Activated CD4-positive, alpha-beta T cell treated with anti-CD3 and anti-CD28 coated beads, Interleukin-2, amount 50 U/mL, for 1 hour (primary cell): Measurements from ENCODE around the gene PNPLA1.
"Not testable (repeated sequence)": the region's sequence is repeated elsewhere in the genome, so short reads cannot be mapped to it uniquely, and the experiment has no call there.

Source experiments
- DNase-seq: peaks from one replicate; pipeline ENCODE4 v3.0.0-alpha.2; 2020

Gene PNPLA1

DNA sequence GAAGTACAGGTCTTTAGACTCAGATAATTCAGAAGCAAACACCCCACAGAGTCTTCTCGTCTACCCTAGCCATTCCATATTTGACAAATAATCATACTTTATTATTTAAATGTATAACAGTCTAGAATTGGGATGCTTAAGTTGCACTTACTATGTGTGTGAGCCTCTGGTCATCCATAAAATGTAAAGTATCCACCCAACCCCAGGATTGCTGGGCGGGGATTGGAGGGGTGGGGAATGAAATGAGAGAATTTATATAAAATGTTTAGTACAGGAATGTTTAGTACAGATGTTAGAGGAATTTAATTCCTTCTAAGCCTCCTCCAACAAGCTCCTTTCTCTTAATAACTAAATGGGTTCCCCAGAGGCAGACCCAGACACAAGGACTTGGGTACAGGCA lies 50.0 kb downstream of the PNPLA1 start:
- DNase-seq, result no peak

- no peak for DNase-seq
Observed at GRCh38 chr6:36320475-36320874, 50.6 kb downstream of the PNPLA1 start.

DNA sequence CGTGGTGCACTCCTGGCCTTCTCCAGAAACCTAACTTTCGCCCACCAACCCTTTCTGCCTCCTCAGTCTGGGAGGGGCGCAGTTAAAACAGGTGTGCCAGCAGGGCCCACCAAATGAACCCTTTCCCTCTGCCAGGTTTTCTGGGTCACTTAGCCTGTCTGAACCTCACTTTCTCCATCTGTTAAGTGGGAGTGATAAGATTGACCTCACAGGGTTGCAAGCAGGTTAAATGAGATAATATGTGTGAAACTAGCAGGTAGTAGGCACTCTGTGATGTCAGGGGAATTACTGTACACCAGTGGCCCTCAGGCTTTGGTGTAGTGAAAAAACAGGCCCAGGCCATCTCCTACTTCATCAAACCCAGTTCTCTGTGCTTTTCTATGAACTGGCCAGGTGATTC lies 52.7 kb downstream of the PNPLA1 start:
- DNase-seq, result no peak

DNA sequence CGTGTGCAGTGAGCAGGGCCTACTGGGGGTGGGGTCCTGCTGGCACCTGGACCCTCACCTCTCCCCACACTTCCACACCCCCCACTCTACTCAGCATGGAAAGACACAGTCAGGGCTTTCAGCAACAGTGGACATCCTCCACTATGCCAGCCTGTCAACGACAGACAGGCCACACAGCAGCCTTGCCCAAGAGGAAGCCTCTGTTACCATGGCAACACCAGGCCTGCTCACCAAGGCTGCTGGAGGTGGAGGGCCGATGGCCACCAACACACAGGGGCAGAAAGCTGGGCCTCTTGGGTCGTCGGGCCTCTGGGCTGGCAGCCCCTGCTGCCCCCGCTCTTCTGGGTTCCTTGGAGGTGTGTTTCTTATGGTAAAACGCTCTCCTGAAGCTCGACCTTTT lies 53.2 kb downstream of the PNPLA1 start:
- no peak for DNase-seq

DNA sequence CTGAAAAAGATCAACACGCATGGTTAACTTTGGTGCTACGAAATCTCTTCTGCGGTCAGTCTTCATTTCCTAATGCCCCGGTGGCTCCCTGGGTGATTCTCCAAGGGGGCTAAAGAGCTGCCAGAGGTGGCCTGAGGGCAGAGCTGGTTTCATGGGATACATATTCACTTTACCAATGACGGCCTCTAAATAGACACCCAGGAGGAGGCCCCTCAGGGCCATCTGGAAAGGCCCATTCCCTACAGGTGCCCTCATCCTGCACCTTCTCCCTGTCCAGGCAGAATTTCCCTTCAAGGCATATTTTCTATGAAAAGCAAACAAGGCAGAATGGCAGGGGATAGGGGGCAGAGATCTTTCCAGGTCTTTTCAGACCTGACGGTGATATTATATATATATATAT lies 54.3 kb downstream of the PNPLA1 start:
- DNase-seq, result no peak

DNA sequence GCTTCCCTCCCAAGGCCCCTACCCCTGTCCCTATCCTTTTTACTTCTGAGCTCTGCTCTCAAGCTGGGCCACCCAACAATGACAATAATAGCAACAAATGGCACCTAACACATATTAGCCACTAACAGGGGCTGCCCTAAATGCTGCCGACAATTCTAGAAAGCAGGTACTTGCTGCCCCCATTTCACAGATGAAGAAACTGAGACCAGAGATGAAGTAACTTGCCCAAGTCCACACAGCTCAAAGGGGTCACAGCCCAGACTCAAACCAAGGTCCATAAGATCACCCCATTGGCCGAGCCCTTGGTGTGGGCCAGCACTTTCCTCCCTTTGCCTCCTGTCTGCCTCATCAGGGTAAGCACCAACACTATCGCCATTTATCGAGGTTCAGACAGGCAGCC lies 54.9 kb downstream of the PNPLA1 start:
- DNase-seq, result no peak

GRCh38 chr6:36326356-36326995 lies 56.6 kb downstream of the PNPLA1 start:
- no peak for DNase-seq

DNA sequence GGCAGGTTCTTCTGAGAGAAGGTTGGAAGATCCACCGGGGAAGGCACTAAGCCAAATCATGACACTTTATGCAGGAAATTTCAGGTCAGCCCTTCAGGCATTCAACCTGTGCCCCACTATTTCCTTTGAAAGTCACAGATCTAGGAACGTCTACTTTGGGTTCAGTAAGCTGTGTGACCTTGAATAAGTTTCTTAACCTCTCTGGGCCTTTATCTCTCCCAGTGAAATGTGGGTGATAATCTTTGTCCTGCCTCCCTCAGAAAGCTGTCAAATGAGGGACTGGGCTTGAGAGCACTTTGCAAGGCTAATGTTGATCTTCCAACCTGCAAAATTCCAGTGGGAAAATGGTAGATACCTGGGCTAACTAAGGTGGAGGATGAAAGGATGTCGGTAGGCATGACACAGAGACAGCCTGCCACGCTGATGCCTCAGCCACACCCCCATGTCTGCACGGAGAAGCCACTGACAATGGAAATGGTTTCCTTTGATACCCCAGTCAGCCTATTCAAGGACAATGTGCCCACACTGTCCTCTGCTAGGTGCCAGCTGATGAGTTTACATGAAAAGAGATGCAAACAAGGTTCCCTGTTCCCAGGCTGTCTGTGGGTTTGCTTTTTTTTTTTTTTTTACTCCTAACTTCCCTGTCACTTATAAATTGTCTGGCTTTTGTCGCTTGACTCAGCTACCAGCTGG lies 57.5 kb downstream of the PNPLA1 start:
- DNase-seq, result no peak

- DNase-seq, result no peak
Observed at GRCh38 chr6:36327919-36328236, 58.0 kb downstream of the PNPLA1 start.

DNA sequence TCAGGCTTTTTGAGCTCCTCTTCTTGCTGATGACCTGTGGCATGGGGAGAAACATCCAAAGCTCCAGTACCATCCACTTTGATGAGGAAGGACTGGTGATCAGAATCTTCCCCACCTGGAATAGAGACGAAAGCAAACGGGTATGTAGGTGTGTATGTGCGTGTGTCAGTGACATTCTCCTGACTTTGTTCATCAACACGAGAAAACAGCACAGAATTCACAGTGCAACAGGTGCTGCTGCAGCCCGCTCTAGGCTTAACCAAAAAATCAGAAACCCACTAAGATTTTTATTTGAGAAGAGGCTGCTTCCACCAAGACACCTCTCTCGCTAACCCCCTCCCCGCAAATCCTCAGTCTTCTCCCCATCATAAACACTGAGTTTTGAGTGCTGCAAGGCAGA lies 58.7 kb downstream of the PNPLA1 start:
- DNase-seq, result no peak

GRCh38 chr6:36329798-36330291 lies 60.0 kb downstream of the PNPLA1 start:
- no peak for DNase-seq

DNA sequence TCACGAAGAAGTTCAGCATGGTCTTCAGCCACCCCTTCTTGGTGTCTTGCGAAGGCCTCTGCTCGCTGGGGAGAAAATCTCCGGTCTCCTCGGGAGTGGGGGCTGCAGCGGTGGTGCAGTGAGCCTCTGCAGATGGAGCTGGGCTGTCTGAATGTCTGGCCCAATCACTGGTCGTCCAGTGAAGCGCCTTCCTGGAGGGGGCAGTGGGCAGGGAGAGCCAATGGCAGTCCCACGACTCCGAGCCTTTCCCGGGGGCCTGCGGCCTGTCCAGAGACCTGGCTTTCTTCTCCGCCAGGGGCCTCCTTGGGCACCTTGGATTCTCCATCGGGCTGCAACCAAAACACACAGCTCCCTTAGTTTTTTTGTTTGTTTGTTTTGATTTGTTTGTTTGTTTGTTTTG lies 60.5 kb downstream of the PNPLA1 start:
- DNase-seq, result no peak

GRCh38 chr6:36331381-36331780 lies 61.5 kb downstream of the PNPLA1 start:
- DNase-seq, result no peak

- no peak for DNase-seq
Observed at GRCh38 chr6:36333171-36333895, 63.5 kb downstream of the PNPLA1 start.

GRCh38 chr6:36333931-36334725 lies 64.3 kb downstream of the PNPLA1 start:
- DNase-seq, result no peak

DNA sequence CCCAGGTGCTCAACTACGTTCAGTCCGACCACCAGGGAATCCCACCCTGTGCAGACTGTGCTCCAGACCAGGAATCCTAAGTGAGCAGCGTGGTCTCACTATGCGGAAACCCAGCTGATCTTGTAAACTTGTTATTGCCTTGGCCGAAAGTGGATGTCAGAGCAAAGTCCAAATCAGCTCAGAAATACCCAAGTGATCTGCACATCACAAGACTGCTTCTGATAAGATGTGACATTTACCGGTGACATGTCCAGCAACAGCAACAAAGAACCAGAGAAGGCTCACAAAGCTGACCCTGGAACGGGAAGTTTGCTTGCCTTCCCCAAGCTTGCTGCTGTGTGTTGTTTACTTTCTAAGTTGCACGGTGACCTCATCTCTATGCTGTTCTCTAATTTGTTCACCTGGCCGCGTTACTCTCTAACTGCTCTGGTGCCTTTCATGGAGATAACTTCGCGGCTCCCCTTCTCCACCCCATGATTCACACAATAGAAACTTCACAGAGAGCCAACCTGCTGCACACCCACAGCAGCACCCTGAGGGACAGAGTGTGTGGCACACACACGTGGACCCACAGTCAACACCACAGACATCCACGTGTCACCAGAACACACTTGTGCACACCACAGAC lies 65.1 kb downstream of the PNPLA1 start:
- DNase-seq, result no peak

DNA sequence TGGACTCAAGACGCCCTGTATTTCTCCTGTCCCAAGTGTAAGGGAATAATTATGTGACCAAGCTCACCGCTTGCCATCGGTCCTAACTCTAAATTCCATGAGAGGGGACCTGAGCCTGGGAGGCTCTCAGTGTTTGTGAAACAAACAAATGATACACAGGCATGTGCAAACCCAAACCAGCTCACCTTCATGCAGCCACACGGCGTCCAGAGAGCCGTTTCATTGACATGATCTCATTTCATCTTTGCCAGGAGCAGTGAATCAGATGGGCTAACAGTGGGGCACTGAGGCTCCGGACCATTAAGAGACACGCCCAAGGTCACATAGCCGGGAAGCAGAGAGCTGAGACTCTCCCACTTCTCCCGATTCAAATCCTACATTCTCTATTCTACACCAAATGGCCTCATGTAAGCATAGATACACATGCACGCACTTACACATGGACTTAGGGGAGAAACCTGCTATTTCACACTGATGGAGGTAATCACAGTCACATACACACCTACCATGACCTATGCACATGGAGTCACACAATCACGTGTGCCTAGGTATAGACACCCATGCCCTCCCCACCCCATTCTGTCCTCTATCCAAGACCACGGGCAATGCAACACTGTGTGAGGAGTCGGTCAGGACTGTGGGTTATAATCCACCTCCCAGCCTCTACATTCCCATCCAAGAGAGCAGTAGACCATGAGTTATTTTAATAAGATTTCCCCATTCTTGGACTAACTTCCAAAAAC lies 65.8 kb downstream of the PNPLA1 start:
- no peak for DNase-seq

DNA sequence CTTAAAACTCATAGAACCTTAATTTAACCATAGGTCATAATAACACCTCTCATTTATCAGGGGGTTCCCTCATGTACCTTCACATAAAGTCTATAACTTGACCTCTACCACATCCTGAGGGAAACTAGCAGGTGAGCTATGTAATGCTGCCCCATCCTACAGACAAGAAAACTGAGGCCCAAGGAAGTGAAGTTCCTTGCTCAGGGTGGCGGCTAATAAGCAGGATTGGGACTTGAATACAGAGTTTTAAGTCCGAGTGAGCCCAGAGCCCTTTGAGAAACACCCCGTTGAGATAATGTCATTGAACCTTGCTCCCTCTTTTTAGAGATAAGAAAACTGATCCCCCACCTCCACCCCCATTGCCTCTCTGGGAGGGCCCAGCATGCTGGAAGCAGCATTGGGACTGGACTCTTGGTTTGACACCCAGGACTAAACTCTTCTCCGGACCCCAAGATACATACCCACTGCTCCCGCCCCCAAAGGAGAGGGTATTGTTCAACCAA lies 66.4 kb downstream of the PNPLA1 start:
- DNase-seq, result no peak

DNA sequence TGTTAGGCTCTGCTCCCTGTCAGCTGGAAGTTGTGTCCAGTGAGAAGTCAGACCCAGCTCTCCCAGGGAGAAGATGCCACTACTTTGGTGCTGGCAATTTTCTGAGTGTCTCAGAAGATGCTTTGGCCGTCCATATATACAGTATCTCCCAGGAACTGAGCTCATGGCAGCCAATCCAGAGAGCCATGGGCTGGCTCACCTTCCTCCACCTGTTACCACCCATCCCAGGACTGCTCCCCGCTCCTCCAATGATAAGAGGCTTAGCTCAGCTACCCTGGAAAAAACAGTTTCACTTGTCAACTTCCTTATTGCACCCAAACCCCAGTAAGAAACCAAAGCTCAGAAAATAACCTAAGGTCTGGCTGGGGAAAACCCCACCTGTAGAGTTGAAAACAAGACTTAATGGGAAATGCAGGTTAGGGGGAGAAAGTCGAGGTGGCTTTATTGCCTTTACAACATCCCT lies 67.0 kb downstream of the PNPLA1 start, which contains the start of gene BNIP5:
BNIP5 (minus strand) TSS at position 110 of the 463 bp plus-strand sequence. CDS start 6,198 bp downstream, outside the sequence.
- DNase-seq, result no peak

- no peak for DNase-seq
Observed at GRCh38 chr6:36337814-36338213, 68.0 kb downstream of the PNPLA1 start.

- DNase-seq, result not testable (repeated sequence)
Observed at GRCh38 chr6:36338223-36338622, 68.4 kb downstream of the PNPLA1 start.

- DNase-seq, result no peak
Observed at GRCh38 chr6:36339146-36339545, 69.3 kb downstream of the PNPLA1 start.
